DND-41 (cell line): ENCODE results near the gene ARRB1.

Experiments used
- CTCF ChIP-seq: IDR thresholded peaks from 2 replicates; pipeline ENCODE4 v1.5.1; 2012; ENCODE audit warnings: borderline replicate concordance, low read length, moderate library complexity, mild to moderate bottlenecking; ENCODE audit not compliant: poor library complexity, severe bottlenecking; ENCODE audit errors: extremely low read depth
- EZH2 ChIP-seq: IDR thresholded peaks from 3 replicates; pipeline ENCODE4 v1.6.1; 2012; ENCODE audit warnings: borderline replicate concordance, low read depth, mild to moderate bottlenecking, moderate library complexity, low read length, inconsistent platforms; ENCODE audit not compliant: severe bottlenecking

- TF ChIP-seq CTCF (no peak), EZH2 (no peak)
Observed at GRCh38 chr11:75276686-75277085, 74.8 kb downstream of the ARRB1 start.
